Fibroblast of villous mesenchyme (primary cell): ENCODE data around the gene L3MBTL4. TPM values are rescaled to one million over a fixed set of nuclear protein-coding genes. Genes with fewer than 3 reads are reported as not detected.
"Not testable (repeated sequence)": the region's sequence is repeated elsewhere in the genome, so short reads cannot be mapped to it uniquely, and the experiment has no call there.

Experiments used
- DNase-seq: peaks from one replicate; pipeline ENCODE4 v3.0.0-alpha.2; 2010; ENCODE audit warnings: low read depth
- H3K4me3 ChIP-seq: 2 replicates; pipeline ENCODE4 v1.5.1; 2011; ENCODE audit warnings: low read depth, mild to moderate bottlenecking, low read length
- total RNA-seq: library from RNA; depleted of rRNA; stranded (reverse); fragments of >200 nt; gene quantifications from 2 replicates; pipeline ENCODE4 v1.2.3, GENCODE V29; 2012
- TF ChIP-seq, protein P1 (sequence below): IDR thresholded peaks from 2 replicates; pipeline ENCODE4 v1.5.1; 2012; ENCODE audit warnings: low read depth, mild to moderate bottlenecking, low read length; ENCODE audit not compliant: insufficient read depth

L3MBTL4 gene
- total RNA-seq, 1 donor = not detected

- no peak for DNase-seq
- no peak overlapping the region for H3K4me3 ChIP-seq
- TF ChIP-seq, protein P1, sequence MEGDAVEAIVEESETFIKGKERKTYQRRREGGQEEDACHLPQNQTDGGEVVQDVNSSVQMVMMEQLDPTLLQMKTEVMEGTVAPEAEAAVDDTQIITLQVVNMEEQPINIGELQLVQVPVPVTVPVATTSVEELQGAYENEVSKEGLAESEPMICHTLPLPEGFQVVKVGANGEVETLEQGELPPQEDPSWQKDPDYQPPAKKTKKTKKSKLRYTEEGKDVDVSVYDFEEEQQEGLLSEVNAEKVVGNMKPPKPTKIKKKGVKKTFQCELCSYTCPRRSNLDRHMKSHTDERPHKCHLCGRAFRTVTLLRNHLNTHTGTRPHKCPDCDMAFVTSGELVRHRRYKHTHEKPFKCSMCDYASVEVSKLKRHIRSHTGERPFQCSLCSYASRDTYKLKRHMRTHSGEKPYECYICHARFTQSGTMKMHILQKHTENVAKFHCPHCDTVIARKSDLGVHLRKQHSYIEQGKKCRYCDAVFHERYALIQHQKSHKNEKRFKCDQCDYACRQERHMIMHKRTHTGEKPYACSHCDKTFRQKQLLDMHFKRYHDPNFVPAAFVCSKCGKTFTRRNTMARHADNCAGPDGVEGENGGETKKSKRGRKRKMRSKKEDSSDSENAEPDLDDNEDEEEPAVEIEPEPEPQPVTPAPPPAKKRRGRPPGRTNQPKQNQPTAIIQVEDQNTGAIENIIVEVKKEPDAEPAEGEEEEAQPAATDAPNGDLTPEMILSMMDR = no peak
Measured at GRCh38 chr18:6202861-6203260, 211.8 kb downstream of the L3MBTL4 start.

- TF ChIP-seq, protein P1 = no peak
- H3K4me3 ChIP-seq = no peak overlapping the region
- no peak for DNase-seq
Measured at GRCh38 chr18:6200204-6200774, 214.4 kb downstream of the L3MBTL4 start.

GRCh38 chr18:6199777-6200176 is 214.9 kb downstream of the L3MBTL4 start:
- DNase-seq = no peak
- no peak overlapping the region for H3K4me3 ChIP-seq
- TF ChIP-seq, protein P1 = no peak

DNA sequence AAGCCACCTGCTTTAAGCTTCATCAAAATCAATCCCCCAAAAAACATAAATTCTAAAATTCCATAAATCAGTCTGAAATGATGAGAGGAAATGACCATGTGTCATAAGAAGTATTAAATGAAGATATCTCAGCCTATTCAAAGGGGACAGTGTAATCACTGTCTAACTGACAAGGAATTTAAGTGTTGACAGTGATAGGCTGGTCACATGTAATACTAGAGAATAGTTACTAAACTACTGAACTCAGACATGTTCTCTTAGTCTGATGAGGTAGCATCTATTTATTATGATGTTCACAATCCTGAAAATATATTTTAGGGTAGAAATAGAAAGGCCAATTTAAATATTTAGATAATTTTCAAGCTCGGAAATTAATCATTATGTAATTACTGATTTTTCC is 216.1 kb downstream of the L3MBTL4 start:
- H3K4me3 ChIP-seq = no peak overlapping the region
- DNase-seq = no peak
- TF ChIP-seq, protein P1 = no peak

GRCh38 chr18:6194640-6195039 is 220.1 kb downstream of the L3MBTL4 start:
- TF ChIP-seq, protein P1 = no peak
- no peak for DNase-seq
- no peak overlapping the region for H3K4me3 ChIP-seq

GRCh38 chr18:6185782-6186181 is 228.9 kb downstream of the L3MBTL4 start:
- H3K4me3 ChIP-seq, DNase-seq: not testable (repeated sequence)

DNA sequence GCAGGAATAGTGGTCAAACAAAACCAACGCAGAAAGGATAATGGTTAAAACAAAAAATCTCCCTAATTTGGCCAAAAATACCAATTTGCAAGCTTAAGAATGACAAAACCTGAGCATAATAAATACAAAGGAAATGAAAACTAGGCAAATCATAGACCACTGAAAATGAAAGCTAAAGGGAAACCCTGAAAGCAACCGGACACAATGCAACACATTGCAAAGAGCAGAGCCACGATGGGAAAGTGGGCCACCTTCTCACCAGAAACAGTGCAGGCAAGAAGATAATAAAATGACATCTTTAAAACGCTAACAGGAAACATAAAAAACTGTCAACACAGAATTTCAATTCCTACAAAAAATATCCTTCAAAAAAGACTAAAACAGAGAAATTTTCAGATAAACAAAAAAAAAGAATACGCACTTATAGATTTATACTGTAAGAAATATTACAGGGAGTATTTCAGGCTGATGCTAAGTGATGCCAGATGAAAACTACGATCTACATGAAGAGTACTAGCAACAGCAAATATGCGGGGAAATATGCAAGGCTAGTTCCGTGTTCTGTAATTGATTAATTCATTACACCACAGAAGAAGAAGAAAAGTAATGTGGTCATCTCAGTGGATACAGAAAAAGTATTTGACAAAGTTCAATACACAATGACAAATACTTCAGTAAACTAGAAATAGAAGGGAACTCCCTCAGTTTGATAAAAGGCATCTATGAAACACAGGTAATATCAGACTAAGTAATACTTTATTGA is 239.5 kb downstream of the L3MBTL4 start:
- DNase-seq = no peak
- TF ChIP-seq, protein P1 = no peak
- H3K4me3 ChIP-seq = no peak overlapping the region
